ENCODE data around the gene RBM38. TPM values are rescaled to one million over a fixed set of nuclear protein-coding genes. Genes with fewer than 3 reads are reported as not detected.
A peak's percentile ranks its signal among the peaks of the same experiment; 100 is the strongest.

Gene RBM38
- total RNA-seq, 1 experiment from 2014 or later: 56.5 TPM

DNA sequence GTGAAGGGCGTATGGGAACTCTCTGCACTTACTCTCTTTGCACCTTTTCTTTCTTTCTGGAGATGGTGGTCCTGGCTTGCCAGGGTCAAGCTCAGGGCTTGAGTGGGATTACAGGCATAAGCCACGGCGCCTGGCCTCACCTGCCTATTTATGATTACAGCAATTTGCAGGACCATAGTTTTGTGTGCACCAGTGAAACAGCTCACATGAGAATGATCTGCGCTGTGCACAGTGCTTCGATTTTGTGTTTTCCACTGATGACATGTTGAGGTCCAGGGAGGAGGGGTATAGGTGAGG is 40.3 kb downstream of the RBM38 start:
- intact Hi-C loops (cut with micrococcal nuclease): no loop called here
- ChIA-PET CTCF (interaction anchor here (0.7 kb wide), 2 partner anchors 66 to 68 kb away, joined by 6 to 7 read pairs; no protein-coding TSS in a partner anchor), POLR2A (ENCODE audit: unreplicated experiment) (no interaction called here)
- Histone ChIP-seq H3K4me2 (ENCODE audit: low read length) (no peak overlapping the region), H3K27ac (ENCODE audit: low read length) (no peak overlapping the region), H4K20me1 (ENCODE audit: low read length) (no peaks in the 10 kb centered on the region), H3K9ac (ENCODE audit: low read length) (no peak overlapping the region), H3K4me3 (ENCODE audit: low read length) (no peak overlapping the region), H3K36me3 (ENCODE audit: low read depth, low read length) (no peaks in the 10 kb centered on the region), H3K9me2 (replicated peaks; ENCODE audit: low read length) (no peaks in the 10 kb centered on the region), H3F3A (ENCODE audit: low read length, unreplicated experiment) (no peaks in the 10 kb centered on the region), H2AFZ (ENCODE audit: low read length) (no peak overlapping the region), H3K4me1 (ENCODE audit: insufficient read depth, low read length) (peaks cover 28% of the 10 kb centered on the region), H3K27me3 (ENCODE audit: low read length) (no peaks in the 10 kb centered on the region), H3K79me2 (ENCODE audit: low read length) (no peaks in the 10 kb centered on the region), H3K9me3 (ENCODE audit: low read length) (no peaks in the 10 kb centered on the region)
- no TSS peak for BruUV-seq (replicated peaks)
- DNase-seq (no peak), ATAC-seq (no peak)
- TF ChIP-seq, protein P1, sequence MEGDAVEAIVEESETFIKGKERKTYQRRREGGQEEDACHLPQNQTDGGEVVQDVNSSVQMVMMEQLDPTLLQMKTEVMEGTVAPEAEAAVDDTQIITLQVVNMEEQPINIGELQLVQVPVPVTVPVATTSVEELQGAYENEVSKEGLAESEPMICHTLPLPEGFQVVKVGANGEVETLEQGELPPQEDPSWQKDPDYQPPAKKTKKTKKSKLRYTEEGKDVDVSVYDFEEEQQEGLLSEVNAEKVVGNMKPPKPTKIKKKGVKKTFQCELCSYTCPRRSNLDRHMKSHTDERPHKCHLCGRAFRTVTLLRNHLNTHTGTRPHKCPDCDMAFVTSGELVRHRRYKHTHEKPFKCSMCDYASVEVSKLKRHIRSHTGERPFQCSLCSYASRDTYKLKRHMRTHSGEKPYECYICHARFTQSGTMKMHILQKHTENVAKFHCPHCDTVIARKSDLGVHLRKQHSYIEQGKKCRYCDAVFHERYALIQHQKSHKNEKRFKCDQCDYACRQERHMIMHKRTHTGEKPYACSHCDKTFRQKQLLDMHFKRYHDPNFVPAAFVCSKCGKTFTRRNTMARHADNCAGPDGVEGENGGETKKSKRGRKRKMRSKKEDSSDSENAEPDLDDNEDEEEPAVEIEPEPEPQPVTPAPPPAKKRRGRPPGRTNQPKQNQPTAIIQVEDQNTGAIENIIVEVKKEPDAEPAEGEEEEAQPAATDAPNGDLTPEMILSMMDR (conservative IDR thresholded peaks at IDR 0.05; ENCODE audit: low read depth, low read length): no peak
- no peak for TF ChIP-seq EZH2phosphoT487 (IDR thresholded peaks at IDR 0.05; ENCODE audit: borderline replicate concordance, low read length)
- no peak for TF ChIP-seq EZH2 (IDR thresholded peaks at IDR 0.05; ENCODE audit: low read length, unreplicated experiment)

DNA sequence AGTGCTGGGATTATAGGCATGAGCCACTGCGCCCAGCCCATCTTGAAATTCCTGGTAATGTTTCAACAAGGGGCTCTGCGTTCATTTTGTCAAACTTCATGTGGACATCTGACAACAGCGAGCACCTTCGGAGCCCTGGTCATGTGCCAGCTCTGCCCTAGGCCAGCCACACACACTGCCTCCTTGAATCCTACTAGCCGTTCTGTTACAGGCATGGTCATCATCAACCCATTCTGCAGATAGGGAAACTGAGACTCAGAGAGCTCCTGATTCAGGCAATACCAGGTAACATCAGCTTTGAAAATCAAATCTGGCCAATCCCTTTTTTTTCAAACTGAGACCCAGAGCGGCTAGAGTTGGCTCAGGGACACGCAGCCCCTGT is 41.3 kb downstream of the RBM38 start:
- no peak overlapping the region for H3K4me3 ChIP-seq (ENCODE audit: low read length)
- intact Hi-C loops (cut with micrococcal nuclease): no loop called here
- peaks cover 28% of the 10 kb centered on the region for H3K4me1 ChIP-seq (ENCODE audit: insufficient read depth, low read length)
- peak overlapping the region; percentile 23; the same call in 1 of the 2 replicates for H3K4me2 ChIP-seq (ENCODE audit: low read length)
- ATAC-seq (no peak), DNase-seq (no peak)
- H3K9me3 ChIP-seq (ENCODE audit: low read length): no peaks in the 10 kb centered on the region
- H3K9ac ChIP-seq (ENCODE audit: low read length): no peak overlapping the region
- no TSS peak for BruUV-seq (replicated peaks)
- H3K27ac ChIP-seq (ENCODE audit: low read length): peak overlapping the region; percentile 4; the same call in 1 of the 2 replicates
- H3F3A ChIP-seq (ENCODE audit: low read length, unreplicated experiment): no peaks in the 10 kb centered on the region
- no peaks in the 10 kb centered on the region for H3K36me3 ChIP-seq (ENCODE audit: low read depth, low read length)
- no peaks in the 10 kb centered on the region for H4K20me1 ChIP-seq (ENCODE audit: low read length)
- no peak for TF ChIP-seq EZH2 (IDR thresholded peaks at IDR 0.05; ENCODE audit: low read length, unreplicated experiment)
- TF ChIP-seq, protein P1 (conservative IDR thresholded peaks at IDR 0.05; ENCODE audit: low read depth, low read length): no peak
- no peak for TF ChIP-seq EZH2phosphoT487 (IDR thresholded peaks at IDR 0.05; ENCODE audit: borderline replicate concordance, low read length)
- ChIA-PET CTCF (interaction anchor here (0.6 kb wide), 1 partner anchor 40 kb away, joined by 3 read pairs; no protein-coding TSS in a partner anchor), POLR2A (ENCODE audit: unreplicated experiment) (no interaction called here)
- no peaks in the 10 kb centered on the region for H3K9me2 ChIP-seq (replicated peaks; ENCODE audit: low read length)
- H3K79me2 ChIP-seq (ENCODE audit: low read length): no peaks in the 10 kb centered on the region
- H2AFZ ChIP-seq (ENCODE audit: low read length): no peak overlapping the region
- H3K27me3 ChIP-seq (ENCODE audit: low read length): no peaks in the 10 kb centered on the region

DNA sequence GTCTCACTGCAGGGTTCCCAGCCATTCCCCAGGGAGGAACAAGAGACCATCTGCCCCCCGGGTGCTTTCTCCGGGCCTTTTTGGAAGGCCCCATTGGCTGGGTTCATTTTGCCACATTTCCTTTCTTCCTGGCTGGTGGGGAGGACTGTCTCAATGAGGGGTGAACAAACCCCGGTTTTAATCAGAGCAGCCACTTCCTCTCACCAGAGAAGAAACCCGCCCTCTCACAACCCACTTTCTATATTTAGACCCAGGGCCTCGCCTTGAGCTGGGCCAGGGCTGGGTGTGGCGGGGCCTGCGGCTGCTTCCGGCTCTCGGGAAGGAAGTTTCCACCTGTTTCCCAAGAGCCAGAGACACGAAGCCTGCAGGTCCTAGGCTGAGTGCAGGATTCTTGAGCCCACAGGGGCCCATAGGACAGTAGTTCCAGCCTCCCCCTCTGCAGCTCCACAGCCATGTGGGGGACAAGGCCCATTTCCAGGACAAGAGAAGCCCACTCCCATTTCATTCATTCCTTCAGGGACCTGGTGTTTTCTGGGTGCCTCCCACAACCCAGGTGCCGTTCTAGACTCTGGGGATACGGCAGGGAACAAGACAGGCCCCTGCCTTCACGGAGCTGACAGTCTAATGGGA is 41.8 kb downstream of the RBM38 start:
- Histone ChIP-seq H3K9me3 (ENCODE audit: low read length) (no peaks in the 10 kb centered on the region), H2AFZ (ENCODE audit: low read length) (peak overlapping the region; percentile 25; the same call in 1 of the 2 replicates), H3K36me3 (ENCODE audit: low read depth, low read length) (no peaks in the 10 kb centered on the region), H3K4me2 (ENCODE audit: low read length) (peak overlapping the region; percentile 23; the same call in 1 of the 2 replicates), H3F3A (ENCODE audit: low read length, unreplicated experiment) (no peaks in the 10 kb centered on the region), H4K20me1 (ENCODE audit: low read length) (no peaks in the 10 kb centered on the region), H3K79me2 (ENCODE audit: low read length) (no peaks in the 10 kb centered on the region), H3K27me3 (ENCODE audit: low read length) (no peaks in the 10 kb centered on the region), H3K4me3 (ENCODE audit: low read length) (no peak overlapping the region), H3K4me1 (ENCODE audit: insufficient read depth, low read length) (peaks cover 28% of the 10 kb centered on the region), H3K9me2 (replicated peaks; ENCODE audit: low read length) (no peaks in the 10 kb centered on the region), H3K27ac (ENCODE audit: low read length) (peak overlapping the region; percentile 40), H3K9ac (ENCODE audit: low read length) (peak overlapping the region; percentile 11; the same call in 1 of the 2 replicates)
- ChIA-PET POLR2A (ENCODE audit: unreplicated experiment) (no interaction called here), CTCF (interaction anchor here (0.6 kb wide), 1 partner anchor 41 kb away, joined by 3 read pairs; no protein-coding TSS in a partner anchor)
- DNase-seq: peak; percentile 56
- peak; percentile 15; the same call in 1 of the 2 replicates for ATAC-seq
- TF ChIP-seq EZH2 (IDR thresholded peaks at IDR 0.05; ENCODE audit: low read length, unreplicated experiment): no peak
- TF ChIP-seq, protein P1 (conservative IDR thresholded peaks at IDR 0.05; ENCODE audit: low read depth, low read length): no peak
- TF ChIP-seq EZH2phosphoT487 (IDR thresholded peaks at IDR 0.05; ENCODE audit: borderline replicate concordance, low read length): no peak
- intact Hi-C loops (cut with micrococcal nuclease): no loop called here
- BruUV-seq (replicated peaks): no TSS peak

Data from PC-3 (cell line).